HG03060 (cell line): ENCODE data around the gene DDAH2.

Experiments used
- ATAC-seq: cut with Tn5 transposase; IDR thresholded peaks from one replicate; pipeline ENCODE4 v1.9.1; 2021; ENCODE audit warnings: low read depth, moderate number of reproducible peaks; ENCODE audit not compliant: unreplicated experiment

DDAH2 gene

DNA sequence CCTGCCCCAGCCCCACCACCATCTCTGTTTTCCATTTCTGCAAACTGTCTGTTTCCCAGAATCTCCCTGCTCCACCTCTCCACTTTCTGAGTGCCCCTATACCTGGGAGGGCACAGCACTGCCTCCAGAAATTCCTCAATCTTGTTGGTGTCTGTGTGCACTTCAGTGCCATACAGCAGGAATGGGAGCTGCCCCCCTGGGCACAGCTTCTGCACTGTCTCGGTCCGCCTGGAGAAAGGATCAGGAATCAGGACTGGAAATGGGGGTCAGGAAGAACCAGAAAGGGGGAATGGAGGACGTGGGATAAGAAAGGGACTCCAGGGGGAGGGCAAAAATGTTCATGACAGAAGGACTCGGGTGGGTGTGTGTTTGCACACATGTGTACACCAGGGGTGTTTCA, 4.6 kb upstream of the DDAH2 start:
- no peak for ATAC-seq

DNA sequence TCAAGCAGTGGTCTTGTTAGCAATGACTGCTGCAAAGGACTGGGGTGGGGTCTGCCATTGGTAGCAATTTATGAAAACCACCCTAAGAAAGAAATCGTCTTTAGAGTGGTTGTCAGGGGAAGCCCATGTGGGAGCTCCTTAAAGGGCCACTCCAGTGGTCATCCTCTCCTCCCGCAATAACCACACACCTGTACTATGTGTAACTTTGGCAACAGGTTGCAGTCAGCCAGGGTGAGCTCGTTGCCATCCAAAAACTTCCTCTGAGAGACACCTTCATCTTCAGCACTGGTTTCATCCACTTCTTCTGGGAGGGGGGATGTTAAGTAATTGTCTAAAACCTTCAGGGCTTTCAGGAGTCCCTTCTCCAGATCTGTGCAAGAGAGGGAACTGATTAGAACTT, 2.9 kb upstream of the DDAH2 start:
- no peak for ATAC-seq

DNA sequence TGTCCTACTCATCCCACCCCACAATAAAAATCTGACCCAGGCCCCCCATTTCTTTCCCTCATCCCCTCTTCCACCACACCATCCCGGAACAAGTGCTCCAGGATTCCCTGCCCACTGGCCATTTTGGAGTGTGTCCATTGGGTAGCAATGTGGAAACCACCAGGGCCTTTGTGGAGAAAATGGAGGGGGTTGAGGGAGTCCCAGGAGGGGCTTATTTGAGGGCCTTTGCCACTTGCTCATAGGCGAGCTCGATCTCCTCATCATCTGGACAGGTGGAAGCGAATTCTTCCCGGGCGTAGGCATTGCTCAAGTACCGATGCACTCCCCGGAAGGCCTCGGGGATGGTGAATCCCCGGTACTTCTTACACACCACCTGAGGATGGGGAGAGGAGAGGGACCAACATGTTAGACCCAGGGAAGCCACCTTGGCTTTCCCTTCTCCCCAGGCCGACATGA, 1.6 kb upstream of the DDAH2 start:
- no peak for ATAC-seq

DNA sequence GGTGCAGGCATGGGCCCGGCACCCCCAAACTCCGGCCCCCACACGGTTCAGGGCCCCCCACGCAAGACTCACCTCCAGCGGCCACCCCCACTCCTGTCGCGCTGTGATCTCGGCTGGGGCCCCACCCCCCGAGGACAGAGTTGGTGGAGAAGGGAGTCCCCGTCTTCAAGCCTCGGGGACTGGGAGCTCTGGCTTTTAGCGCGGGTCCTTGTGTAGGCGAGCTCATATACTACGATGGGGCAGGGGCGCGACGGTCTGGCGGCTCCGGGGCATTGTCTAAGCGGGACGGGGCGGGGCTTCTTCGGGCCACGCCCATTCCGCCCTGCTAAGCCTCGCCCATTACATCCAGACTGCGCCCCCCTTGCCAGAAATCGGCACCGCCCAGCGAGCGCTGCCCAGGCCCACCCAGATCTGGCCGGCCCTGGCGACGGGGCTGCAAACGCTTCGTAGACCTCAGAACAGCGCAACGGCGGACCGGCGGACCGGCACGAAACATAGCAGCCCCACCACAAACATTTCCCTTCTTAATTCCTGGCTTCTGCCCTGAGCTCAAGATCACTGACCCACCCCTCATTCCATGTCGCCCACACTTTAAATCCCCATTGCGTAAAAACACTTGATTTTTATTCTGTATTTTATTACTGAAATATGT, 1.0 kb upstream of the DDAH2 start:
- no peak for ATAC-seq

DNA sequence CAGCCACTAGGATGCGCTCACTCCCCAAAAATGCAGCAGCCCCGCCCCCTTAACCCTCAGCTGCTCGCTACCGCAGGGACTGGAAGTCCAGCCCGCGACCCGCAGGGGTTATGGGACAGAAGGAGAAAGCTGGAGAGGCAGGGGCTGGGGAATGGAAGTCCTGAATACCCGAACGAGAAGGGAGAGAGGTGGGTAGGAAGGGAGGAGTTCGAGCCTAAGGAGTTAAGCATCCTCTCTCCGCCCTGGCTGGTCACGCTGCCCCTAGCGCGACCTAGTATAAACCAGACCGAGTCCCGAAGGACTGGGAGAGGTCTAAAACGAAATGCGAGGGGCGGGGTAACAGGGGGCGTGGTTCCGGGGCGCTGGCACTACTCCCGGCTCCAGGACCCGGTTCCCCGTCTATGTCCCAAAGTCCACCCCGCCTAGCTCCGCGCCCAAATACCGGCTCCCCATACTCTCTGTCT, 448 bp upstream of the DDAH2 start:
- no peak for ATAC-seq

DNA sequence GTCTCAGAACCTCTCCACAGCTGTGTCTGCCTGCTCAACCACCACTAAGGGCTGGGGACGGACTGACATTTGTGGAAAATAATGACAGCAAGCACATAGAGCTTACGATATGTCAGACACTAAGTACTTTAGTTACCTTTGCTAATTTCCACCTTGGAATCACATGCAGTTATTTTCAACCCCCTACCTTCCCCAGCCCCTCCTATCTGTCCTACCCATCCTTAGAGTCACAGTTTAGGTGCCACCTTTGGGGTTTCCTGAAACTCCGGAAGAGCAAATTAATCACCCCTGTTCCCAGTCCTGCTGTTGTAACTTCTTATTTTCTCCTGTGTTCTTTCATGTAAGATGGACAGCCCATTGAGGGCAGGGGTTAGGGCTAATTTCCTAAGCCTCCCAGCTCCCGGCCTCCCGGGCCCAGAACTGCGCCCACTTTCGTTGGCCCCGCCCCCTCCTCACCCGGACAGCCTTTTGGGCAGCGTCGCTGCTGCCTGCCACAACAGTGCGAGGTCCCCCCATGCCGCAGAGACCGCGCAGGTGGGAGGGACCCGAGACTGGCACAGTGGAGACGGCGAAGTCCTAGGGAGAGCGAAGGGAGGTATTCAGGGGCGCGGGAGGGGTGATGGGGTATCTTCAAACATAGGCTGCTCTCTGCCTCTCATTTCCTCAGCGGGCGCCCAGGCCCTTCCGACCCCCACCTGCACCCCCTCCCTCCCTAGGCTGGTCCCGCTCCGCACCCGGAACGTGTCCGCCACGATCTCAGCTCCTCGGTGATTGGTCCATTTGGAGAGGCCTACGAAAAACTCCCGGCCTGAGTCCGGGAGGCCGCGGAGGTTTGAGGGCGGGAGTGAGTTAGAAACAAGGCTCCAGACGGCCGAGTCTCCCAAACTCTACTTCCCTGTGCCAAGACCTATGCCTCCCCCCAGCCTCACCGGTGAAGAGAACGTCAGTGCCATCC, 1.1 kb downstream of the DDAH2 start:
- no peak for ATAC-seq

DNA sequence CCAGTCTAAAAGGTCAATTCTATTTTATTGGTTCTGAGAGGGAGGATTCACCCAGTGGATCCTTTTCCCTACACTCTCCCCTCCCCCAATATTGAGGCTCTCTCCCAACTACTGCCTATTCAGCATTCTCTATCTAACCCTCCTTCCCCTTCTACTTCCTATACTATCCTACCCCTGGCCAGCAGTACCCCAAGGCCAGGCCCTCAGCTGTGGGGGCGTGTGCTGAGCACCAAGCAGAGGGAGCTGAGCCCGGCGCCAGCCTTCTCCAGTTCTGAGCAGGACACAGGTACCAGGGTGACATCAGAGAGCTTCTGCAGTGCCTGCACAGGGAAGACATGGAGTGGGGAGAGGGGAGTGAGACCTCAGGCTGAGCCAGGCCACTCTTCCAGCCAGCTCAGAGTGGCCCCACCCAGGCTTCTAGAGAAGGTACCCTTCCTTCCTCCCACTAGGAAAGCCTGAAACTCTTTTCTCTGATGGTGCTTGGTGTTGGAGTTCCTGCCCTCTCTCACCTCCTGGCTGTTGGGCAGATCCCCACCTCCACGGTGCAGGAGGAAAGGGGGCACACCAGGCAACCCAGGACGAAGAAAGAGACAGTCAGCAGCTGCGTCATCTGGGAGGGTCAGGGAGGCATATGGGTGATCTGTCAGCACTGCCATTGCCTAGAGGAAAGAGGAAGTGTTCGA, 1.9 kb downstream of the DDAH2 start:
- ATAC-seq, result peak; percentile 42

DNA sequence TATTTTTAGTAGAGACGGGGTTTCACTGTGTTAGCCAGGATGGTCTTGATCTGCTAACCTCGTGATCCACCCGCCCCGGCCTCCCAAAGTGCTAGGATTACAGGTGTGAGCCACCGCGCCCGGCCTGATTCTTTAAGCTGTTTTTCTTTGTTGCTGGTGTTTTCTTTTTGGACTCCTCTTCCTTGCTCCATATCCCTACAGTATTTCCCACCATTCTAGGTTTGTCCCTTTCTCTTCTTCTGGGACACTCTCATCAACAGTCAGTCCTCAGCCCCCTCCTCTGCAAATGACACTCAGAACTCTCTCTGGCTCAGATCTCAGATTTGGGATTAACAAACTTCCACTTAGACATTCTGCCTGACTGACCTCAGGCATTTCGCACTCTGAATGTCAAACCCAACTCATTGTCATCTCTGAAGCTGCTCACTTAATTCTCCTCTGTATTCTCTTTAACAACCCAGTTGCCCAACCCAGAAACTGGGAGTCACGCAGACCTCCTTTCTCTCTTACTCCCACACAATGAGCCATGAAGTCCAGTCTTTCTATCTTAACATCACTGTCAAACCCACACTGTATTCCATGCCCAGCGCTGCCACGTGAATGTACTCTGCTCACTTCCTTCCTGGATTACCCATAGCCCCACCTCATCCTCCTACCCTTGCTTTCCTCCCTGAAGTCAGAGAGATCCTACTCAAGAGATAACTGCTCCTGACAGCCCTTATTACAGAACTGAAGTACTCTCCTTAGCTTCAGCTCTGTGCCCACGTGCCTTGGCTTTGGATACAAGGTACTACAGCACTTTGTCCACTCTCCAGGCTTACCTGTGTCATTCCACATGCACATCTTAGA, 3.4 kb downstream of the DDAH2 start:
- no peak for ATAC-seq

DNA sequence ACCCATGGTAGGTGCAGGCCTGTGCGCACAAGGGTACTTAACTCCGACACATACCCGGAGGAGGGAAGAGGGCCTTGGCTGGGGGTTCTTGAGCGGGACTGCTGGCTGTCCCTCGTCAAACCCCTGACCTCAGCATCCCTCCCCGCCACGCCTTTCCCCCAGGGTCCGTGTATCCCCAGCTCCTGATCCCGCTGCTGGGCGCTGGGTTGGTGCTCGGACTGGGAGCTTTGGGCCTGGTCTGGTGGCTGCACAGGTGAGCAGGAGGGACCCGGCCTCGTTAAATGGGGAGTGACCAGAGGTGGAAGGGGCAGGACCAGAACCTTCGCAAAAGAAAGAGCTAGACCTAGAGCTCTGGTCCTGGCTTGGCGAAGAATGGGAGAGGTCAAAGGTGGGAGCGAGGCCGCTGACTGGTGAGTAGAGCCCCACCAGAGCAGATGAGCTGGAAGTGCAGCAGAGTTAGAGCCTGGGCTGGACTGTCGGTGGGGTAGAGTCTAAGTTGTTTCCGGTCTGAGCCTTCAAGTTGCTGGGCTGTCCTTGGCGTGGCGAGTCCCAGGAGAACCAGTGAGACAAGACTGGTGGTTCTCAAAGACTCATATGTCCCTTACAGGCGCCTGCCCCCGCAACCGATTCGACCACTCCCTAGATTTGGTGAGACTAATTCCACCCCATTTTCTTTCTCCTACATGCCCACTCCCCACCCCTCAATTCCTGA, 5.0 kb downstream of the DDAH2 start:
- ATAC-seq, result no peak

DNA sequence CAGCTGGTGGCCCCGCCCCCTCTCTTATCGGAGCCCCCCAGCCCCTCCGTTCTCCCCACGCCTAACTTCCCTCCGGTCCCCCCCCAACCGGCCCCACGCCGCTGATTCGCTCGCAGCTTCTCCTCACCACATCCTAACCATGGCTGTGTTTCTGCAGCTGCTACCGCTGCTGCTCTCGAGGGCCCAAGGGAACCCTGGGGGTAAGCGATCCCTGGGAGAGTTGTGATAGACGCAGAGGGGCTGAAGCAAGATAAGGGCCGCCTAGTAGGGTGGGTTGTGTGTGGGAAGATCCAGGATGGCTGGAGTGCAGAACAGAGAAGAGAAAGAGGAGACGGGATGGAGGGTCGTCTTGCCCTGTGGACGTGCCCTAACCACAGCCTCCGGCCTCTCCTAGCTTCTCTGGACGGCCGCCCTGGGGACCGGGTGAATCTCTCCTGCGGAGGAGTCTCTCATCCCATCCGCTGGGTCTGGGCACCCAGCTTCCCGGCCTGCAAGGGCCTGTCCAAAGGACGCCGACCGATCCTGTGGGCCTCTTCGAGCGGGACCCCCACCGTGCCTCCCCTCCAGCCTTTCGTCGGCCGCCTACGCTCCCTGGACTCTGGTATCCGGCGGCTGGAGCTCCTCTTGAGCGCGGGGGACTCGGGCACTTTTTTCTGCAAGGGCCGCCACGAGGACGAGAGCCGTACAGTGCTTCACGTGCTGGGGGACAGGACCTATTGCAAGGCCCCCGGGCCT, 5.7 kb downstream of the DDAH2 start, which contains the start of gene MPIG6B:
MPIG6B (plus strand) TSS at position 129 of the 735 bp plus-strand sequence; CDS start at position 140, 11 bp downstream.
- no peak for ATAC-seq

DNA sequence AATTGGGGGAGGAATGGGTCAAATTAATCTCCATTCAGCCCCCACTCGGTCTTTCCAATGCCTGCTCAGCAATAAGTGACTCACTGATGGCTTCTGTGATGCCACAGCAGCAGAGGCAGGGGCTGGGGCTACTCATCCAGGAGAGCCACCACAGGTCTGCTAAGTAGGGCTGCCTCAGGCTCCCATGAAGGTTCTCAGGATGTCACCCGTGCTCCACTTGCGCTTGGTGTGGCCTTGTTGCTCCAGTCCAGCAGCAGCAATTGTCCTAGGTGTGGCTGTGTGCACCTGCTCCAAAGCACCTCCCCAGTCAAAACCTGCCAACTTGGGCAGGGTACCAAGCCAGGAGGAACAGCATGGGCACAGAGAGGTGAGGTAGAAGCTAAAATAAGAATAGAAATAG, 6.9 kb downstream of the DDAH2 start:
- ATAC-seq, result no peak

DNA sequence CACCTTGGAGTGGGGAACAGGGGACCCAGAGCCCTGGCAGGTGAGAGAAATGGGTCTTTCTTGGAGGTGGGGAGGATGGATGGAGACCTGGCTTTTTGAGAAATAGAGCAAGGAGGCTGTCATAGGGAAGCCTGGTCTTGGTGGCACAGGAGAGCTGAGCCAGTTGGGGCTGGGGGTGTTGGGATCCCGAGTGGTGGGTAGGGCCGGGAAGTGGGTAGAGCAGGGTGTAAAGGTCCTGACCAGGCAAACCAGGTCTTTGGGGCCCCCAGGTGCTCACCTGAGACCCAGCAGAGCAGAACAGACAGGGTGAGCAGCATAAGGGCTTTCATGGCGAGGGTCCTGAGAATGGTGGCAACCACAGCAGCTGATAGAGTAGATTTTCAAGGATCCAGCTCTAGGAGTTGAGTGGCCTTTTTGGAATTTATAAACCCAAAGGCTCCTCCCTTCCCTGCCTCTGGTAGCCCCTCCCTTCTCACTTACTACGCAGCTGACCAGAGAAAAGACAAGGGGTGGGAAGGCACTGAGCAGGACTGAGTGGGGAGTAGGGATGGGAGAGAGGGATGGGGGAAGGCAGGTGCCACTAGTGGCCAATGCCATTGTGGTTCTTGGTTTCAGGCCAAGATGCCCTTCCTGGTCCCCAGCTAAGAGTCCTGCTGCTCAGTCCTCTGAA, 7.6 kb downstream of the DDAH2 start, which contains the start of gene LY6G6C:
LY6G6C (minus strand) TSS at position 396 of the 670 bp plus-strand sequence; CDS start at position 329, 67 bp downstream.
- ATAC-seq, result no peak

DNA sequence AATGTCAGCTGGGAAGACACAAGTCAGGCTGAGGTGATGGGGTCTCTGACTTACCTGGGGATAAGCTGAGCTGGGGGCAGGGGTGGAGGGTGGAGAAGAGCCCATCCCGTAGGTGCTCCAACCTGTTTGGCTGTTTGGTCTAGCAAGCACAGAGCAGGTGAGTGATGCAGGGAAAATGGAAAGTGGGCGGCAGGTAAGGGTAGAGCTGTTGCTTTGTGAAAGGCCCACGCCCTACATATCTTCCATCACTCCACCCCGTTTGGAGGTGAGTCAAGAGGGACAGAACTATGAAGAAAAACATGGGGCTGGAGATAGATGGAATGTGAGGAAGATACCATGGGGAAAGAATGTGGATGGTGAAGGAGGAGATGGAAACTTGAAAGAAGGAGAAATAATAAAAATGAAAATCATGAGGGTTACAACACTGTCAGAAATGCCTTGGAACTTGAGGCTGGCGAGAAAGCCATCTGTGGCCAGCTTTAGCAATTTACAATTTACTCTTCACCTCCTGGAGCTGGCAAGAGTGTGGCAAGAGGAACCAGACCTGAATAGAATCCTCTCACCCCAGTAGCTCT, 8.8 kb downstream of the DDAH2 start:
- no peak for ATAC-seq

DNA sequence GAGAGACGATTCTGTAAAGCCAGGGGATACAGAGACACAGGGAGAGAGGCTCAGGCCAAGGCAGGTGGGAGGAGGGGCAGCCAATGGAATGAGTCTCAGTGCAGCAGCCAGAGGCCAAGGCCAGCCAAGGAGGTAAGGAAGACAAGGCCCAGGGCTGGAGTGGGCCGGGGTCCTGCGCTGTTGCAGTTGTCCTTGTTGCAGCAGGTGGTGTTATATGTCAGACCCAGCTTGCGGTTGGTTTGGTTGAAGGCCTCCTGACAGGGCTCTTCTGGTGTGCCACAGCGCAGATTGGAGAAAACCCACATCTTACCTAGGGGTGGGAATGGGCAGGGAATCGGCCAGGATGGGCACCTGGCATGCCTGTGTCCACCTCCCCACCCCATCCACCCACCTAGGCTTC, 10.1 kb downstream of the DDAH2 start:
- no peak for ATAC-seq

DNA sequence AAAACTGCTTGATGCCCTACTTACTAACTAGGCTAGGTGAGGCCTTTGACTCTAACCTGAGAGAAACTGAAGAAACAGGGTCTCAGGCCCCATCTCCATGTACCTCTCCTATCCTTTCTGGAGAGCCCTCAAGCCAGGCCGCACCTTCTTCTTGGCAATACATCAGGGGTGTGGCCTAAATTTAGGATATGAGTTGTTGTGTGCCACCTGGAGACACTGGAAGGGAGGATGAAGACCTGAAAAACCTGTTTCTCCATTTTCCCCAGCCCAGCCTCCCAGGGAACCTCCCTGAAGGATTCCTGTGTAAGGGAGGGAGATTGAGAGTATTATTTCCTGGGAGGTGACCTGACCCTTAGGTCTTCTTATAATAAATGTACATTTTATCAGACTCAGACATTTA, 10.8 kb downstream of the DDAH2 start:
- ATAC-seq, result no peak

DNA sequence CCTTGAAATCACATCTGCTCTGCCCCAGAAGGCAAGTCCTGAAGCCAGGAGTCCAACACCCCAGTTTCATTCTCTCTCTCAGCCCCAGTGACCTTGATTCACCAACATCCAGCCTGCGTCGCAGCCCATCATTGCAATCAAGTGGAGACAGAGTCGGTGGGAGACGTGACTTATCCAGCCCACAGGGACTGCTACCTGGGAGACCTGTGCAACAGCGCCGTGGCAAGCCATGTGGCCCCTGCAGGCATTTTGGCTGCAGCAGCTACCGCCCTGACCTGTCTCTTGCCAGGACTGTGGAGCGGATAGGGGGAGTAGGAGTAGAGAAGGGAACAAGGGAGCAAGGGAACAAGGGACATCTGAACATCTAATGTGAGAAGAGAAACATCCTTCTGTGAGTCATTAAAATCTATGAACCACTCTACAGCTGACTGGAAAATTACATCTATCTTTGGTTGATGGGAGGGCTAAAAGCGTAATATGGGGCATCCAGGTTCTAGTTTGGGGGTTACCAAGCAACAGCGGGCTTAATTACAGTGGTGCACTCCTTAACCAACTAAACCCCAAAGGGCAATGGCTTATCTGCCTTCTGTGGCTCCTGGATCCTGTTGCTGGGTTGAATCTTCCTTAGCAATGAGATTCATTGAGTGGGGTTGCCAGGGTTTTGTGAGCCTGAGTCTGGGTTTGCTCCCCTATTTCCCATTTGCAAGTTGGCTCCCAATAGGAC, 11.4 kb downstream of the DDAH2 start:
- no peak for ATAC-seq
